Cerebellar cortex (tissue), 1 donor: ENCODE measurements around the gene DCST1.

Source experiments
- DNase-seq: peaks from one replicate; pipeline ENCODE4 v3.0.0-alpha.2; 2015; ENCODE audit warnings: low spot score

DCST1 gene

GRCh38 chr1:155091071-155092051, 57.7 kb downstream of the DCST1 start:
- peak; percentile 73 for DNase-seq

- DNase-seq: no peak
These were observed 58.5 kb downstream of the DCST1 start for GRCh38 chr1:155092131-155092530.

GRCh38 chr1:155092641-155093040, 59.0 kb downstream of the DCST1 start:
- no peak for DNase-seq

GRCh38 chr1:155093911-155094621, 60.4 kb downstream of the DCST1 start:
- DNase-seq: peak; percentile 70

GRCh38 chr1:155094622-155094948, 61.0 kb downstream of the DCST1 start:
- DNase-seq: no peak

GRCh38 chr1:155099331-155099730, 65.7 kb downstream of the DCST1 start:
- no peak for DNase-seq
